Stimulated activated CD8-positive, alpha-beta memory T cell treated with anti-CD3 and anti-CD28 coated beads, Interleukin-12 subunit alpha, Interleukin-12 subunit beta, amount 100 ng/mL, for 1 hour (primary cell): ENCODE measurements around the gene CABP7.

Experiments
- DNase-seq: peaks from one replicate; pipeline ENCODE4 v3.0.0-alpha.2; 2020; ENCODE audit warnings: low read depth

Gene CABP7

DNA sequence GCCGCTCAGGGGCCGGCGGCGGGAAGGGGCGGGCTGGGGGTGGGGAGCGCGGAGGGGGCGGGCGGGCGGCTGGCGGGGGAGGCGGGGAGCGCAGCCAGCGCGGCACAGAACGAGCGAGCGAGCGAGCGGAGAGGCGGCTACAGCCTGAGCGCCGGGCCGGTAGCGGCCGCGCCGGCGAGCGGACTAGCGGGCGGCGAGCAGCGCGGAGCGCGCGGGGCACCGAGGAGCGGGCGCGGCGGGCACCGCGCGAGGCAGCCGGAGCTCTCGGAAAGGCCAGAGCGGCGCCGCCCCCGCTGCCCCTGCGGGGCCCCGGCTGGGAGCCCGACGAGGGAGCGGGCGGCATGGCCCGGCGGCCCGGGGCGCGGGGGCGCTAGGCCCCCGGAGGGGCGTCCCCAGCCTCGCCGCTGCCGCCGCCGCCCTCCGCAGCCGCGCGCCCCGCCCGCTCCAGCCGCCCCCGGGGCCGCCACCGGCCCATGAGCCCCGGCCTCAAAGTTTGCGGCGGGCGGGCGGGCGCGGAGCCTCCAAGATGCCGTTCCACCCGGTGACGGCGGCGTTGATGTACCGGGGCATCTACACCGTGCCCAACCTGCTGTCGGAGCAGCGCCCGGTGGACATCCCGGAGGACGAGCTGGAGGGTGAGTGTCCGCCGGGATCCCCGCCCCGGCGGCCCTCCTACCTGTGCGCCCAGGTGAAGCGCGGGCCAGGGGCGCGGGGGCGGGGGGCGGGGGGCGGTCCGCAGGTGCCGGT lies at the start of gene CABP7:
TSS of gene CABP7 (plus strand) at position 105 of the 747 bp plus-strand sequence. CDS start at position 527, 422 bp downstream.
- no peak for DNase-seq

- no peak for DNase-seq
These were observed 49.2 kb upstream of the CABP7 start for GRCh38 chr22:29670626-29671025.

DNA sequence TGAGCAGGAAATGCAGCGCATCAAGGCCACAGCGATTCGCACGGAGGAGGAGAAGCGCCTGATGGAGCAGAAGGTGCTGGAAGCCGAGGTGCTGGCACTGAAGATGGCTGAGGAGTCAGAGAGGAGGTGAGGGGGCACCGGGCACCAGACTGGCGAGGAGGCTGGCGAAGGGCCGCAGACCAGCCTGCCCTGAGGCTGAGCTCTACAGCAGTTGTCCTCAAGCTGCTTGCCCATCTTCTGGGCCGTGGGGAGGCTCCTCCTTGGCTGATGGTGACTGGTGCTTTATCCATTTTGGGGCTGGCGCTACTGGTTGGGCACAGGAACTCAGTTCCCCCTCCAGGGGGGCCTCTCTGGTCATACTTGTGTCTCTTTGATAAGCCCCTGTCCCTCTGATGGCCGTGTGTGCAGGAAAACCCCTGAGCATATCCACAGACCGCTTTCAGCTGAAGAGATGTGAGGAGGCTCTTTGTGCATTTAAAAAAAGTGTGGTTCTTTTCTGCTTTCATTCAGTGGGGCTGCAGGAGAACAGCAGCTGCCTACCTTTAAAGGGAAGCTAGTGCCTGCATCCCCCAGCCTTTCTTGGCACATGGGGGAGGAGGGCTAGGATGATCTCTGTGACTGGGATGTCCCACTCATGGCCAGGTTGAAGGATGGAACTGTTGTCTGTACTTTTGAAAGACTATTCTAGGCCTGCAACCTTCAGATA lies 46.3 kb upstream of the CABP7 start:
- no peak for DNase-seq

GRCh38 chr22:29674121-29674520 lies 45.7 kb upstream of the CABP7 start:
- no peak for DNase-seq

DNA sequence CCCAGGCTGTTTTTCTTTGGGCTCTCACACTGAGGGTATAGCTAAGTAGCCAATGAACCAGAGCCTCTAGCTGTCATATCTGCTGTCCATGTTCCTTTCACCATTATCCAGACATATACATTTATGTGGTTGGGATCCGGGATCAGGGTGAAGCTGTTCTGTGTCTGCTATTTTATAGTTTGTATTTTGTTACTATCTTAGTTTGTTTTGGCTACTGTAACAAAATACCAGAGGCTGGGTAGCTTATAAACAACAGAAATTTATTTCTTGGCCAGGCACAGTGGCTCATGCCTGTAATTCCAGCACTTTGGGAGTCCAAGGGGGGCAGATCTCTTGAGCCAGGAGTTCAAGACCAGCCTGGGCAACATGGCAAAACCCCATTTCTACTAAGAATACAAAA lies 40.5 kb upstream of the CABP7 start:
- no peak for DNase-seq

GRCh38 chr22:29683536-29683935 lies 36.3 kb upstream of the CABP7 start:
- no peak for DNase-seq

- DNase-seq = no peak
These were observed 35.6 kb upstream of the CABP7 start for GRCh38 chr22:29684244-29684643.

DNA sequence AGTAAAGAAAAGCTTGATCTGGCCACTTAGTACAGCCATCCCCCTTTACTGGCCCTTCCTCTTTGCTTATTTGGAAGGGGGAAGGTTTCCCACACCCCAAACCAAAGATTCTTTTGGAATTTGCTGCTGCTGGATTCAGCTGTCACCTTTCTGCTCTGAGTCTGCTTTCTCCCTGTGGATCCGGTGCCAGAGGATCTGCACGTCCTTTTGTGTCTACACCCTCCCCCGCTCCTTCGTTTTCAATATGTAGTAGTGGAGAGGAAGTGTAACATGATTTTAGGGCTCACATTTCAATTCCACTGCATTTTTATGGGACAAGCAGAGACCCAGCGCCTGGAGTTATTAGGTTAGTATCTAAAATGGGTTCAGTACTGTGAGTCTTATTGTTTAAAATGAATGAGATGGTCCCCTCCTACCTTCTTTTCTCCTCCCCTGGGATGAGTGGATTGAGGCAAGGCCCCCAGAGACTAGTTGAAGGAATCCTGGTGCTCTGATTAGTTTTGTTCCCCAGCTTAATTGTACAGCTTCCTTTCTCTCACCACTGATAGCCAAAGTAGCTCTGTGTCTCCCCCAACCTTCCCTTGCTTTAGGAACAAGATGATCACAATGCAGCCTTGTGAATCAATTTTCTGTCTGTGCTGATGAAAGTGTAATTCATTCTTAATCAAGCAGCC lies 30.5 kb upstream of the CABP7 start:
- DNase-seq = no peak

GRCh38 chr22:29689880-29690213 lies 30.0 kb upstream of the CABP7 start:
- no peak for DNase-seq

DNA sequence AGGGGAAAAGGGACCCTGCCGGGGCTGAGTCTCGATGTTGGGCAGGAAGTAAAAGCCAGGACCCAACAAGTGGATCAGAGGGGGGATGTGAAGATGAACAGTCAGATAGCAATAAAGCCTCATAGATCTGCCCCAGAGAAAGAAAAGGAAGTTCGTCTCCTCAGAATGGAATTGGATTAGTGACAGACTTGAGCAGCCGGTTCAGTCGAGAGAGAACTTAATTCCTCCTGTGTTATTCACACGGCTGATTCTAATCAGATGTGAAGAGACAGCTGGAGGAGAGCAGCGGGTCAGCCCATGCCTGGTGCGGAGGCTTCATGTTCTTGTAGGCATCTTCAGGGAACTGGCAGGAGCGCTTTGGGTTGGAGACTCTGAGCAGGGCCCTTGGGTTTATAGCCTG lies 29.3 kb upstream of the CABP7 start:
- no peak for DNase-seq

- DNase-seq = no peak
These were observed 28.0 kb upstream of the CABP7 start for GRCh38 chr22:29691636-29692326.

- DNase-seq = no peak
These were observed 27.5 kb upstream of the CABP7 start for GRCh38 chr22:29692327-29692640.

DNA sequence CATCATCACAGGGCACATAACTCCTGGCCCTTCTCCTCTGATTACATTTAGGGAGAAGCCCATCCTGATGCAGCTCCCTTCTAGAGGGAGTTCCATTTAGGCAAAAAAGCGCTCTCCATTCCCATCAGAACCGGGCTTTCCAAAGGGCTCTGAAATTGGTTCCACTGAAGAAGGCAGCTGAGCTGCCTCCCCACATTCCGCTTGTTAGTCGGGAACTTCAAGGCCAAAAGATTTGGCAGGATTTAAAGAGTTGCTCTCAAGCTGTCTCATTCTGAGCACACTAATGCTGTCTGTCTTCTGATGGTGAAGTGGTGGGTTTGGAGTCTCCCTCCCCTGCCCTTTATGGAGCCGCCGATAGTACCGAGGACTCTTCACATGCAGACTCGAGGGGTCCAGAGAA lies 26.6 kb upstream of the CABP7 start:
- DNase-seq = no peak

- DNase-seq = no peak
These were observed 26.1 kb upstream of the CABP7 start for GRCh38 chr22:29693671-29694070.

GRCh38 chr22:29695129-29695926 lies 24.5 kb upstream of the CABP7 start:
- no peak for DNase-seq

DNA sequence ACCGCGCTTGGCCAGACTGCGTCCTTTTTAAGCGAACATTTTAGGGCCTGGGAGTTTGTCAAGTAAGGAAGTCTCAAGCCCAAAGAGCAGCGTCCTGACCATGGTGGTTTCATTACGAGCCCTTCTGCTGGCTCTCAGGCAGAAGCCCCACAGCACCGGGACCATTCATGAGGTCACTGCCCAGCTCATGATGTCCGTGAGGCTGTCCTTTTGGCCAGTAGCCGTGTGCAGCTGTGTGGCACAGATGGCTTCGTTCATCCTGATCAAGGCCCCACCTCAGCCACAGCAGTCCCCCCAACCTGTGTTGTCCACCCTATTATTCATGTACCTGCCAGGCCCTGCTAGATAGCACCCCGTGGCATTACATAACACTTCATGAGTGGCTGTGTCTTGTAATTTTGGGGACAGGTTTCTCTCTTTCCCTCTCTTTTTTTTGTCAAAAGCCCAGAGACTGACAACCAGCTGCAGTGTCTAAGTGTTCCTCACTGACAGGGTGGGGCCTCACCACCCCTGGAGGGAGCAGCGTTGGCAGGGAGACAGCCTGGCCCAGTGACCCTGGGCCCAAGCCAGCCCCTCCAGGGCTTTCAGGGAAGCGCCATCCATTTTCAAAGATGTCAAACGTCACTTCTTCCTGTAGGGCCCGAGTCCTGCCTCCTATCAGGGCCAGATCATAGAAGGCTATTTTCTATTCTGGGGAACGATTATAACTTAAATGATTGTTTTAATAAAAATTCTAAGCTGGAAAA lies 21.8 kb upstream of the CABP7 start:
- no peak for DNase-seq

- no peak for DNase-seq
These were observed 19.4 kb upstream of the CABP7 start for GRCh38 chr22:29700206-29700899.

- DNase-seq = no peak
These were observed 19.0 kb upstream of the CABP7 start for GRCh38 chr22:29700900-29701154.

DNA sequence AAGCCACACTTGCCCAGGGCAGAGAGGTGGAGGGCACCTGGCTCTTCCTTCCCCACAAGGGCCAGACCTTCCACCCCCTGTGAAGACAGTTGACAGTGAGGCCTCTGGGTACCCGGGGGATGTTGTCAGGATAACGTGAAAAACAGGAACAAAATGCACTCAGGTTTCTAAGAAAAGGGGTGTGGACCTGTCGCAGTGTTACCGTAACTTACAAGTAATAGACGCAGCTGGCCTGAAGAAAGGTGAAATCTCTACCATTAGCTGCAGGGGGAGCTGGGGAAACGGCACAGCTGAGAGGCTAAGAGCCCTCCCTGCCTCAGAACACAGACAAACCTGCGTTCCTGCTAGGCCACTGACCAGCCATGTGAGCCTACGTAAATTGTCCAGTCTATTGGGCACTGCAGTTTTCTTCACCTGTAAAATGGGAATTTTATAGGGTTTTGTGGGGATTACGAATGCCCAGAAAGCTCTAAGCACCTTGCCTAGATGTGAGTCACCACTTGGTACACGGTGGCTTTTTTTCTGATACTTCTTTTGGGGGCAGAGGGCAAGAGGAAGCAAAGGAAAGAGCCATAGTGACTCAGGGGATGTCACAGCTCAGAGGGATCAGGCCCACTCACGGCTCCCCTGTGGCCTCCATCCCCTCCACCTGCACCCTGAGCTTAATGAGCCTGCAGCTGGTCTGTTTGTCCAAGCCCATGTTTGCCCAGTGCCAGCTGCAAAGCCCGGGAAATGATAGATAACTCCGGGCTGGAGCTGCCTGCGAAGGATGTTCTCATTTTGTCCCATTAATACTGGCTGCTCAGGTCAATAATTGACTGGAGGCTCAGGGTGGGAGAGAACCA lies 18.4 kb upstream of the CABP7 start:
- DNase-seq = no peak
